Colon (tissue), 2 donors: ENCODE results near the gene SPACA6.
"Not testable (repeated sequence)": the region's sequence is repeated elsewhere in the genome, so short reads cannot be mapped to it uniquely, and the experiment has no call there.

ENCODE experiments used
- FAIRE-seq: peaks from 2 replicates; lab custom pipeline; 2012; peaks lifted over from hg19 to GRCh38; lab: Jason Lieb, UNC
- donor health status: control.
- donor health status: control.

The SPACA6 gene, protein sequence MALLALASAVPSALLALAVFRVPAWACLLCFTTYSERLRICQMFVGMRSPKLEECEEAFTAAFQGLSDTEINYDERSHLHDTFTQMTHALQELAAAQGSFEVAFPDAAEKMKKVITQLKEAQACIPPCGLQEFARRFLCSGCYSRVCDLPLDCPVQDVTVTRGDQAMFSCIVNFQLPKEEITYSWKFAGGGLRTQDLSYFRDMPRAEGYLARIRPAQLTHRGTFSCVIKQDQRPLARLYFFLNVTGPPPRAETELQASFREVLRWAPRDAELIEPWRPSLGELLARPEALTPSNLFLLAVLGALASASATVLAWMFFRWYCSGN

DNA sequence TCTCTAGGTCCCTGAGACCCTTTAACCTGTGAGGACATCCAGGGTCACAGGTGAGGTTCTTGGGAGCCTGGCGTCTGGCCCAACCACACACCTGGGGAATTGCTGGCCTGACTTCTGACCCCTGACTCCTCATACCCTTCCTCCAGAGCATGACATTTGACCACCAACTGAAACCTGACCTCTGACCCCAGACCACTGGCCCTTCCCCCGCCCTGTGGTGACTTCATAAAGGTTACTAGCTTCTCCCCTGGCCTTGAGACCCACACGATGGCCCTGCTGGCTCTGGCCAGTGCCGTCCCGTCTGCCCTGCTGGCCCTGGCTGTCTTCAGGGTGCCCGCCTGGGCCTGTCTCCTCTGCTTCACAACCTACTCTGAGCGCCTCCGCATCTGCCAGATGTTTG lies at the start of gene SPACA6:
SPACA6 (plus strand) TSS at position 71 of the 400 bp plus-strand sequence; CDS start at position 268, 197 bp downstream.
- FAIRE-seq = no peak

DNA sequence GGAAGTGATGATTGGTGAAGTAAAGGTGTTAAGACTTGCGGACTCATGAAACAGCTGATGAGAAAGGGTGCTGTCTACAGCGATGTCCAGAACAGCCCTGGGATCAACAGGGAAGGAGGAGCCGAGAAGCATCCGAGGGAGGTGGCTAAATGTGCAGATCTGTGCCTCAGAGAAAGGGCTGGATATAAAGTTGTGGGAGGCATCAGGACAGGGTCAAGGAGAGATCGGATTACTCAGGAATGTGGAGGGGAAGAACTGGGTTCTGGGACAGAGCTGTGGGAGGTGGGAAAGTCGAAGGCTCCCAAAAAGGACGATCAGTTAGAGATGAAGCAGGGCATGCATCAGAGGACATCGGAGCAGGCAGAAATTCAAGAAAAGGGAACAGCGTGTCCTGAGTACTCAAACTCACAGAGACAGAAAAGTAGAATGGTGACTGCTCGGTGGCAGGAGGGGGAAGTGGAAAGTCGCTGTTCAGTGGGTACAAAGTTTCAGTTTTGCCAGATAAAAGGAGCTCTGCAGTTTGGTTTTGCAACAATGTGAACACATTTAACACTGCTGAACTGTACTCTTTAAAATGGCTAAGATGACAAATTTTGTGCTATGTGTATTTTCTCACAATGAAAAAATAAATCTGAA lies 48.4 kb upstream of the SPACA6 start:
- FAIRE-seq = no peak

DNA sequence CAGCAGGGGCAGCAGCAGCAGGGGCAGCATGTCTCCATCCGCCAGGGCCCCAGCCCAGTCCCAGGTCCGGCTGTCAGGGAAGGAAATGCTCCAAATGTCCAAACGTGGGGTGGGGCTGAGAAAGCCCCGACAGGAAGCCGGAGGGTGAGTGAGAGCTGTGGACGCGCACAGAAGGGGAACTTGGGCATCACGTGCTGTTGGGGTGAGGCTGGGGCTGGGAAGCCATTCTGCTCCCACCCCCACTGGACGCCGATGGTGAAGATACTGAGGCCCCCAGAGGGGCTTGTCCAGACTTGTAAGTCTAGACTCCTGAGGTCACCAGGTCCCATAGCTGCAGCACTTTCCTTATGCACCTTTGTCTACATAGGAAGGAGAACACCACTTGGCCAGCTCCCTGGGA lies 46.4 kb upstream of the SPACA6 start, which contains the start of gene SIGLEC14:
SIGLEC14 (minus strand) TSS at position 96 of the 400 bp plus-strand sequence; CDS start at position 30, 66 bp downstream.
- not testable (repeated sequence) for FAIRE-seq

DNA sequence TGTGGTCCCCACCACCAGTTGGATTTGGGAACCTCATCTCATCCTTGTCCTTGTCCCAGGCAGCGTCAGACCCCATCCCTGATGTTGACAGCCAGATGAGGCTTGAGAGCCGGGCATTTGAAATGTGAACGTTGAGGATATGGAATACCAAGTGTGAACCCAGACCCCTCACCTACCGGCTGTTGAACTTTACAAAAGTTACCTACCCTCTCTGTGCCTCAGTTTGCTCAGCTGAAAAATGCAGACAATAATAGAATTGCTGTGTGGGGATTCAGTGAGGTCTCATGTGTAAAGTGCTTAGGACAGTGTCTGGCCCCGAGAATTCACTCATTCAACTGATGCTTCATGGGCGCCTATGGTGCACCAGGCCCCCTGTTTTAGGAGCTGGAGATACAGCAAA lies 45.8 kb upstream of the SPACA6 start:
- FAIRE-seq = no peak

DNA sequence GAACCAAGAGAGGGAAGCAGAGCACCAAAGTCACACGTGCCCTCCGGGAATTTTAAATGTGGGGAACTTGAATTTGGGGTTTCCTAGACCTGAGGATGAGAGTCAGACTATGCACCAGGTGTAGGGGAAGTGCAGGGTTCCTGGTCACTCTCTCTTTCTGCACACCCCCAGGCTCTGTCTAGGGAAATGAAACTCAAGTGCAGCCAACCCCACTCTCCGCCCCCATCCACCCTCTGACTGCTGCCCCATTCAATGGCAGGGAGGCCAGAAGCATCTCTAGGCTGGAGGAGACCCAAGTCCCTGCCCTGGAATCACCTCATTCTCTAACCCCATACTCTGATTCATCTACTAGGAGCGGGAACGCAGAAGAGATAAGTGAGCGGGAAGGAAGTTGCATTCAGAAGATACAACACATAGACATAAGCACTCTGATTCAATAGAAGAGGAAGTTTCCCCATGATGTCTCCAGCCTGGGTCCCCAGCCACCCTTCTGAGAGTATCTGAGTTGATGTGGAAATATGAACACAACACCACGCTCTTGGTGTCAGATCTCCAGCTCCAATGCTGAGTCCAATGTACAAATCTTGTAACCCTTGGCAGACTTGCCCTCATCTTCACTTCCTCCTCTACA lies 41.8 kb upstream of the SPACA6 start:
- no peak for FAIRE-seq

DNA sequence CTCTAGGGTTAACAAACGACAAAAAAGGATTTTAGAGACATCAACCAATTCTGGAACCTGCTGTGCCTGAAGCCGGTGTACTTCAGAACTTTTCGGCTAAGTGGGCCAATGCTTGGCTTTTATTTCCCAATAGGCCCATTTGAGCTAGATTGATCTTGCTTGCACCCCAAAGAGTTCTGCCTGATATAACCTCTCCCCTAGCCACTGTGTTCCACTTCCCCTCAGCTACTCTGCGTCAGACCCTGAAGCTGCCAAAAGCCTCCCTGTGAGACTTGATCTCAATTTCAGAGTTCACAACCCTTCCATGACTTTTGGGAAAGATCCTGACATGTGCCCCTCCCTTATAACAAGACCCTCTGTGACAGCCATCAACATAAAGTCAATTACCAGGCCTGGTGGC lies 40.9 kb upstream of the SPACA6 start:
- no peak for FAIRE-seq

DNA sequence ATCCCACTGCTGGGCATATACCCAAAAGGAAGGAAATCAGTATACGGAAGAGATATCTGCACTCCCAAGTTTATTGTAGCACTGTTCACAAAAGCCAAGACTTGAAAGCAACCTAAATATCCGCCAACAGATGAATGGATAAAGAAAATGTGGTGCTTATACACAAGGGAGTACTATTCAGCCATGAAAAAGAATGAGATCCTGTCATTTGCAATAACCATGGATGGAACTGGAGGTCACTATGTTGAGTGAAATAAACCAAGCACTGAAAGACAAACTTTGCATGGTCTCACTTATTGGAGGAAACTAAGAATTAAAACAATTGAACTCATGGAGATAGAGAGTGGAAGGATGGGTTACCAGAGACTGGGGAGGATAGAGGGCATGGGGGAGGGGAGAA lies 40.0 kb upstream of the SPACA6 start:
- no peak for FAIRE-seq

DNA sequence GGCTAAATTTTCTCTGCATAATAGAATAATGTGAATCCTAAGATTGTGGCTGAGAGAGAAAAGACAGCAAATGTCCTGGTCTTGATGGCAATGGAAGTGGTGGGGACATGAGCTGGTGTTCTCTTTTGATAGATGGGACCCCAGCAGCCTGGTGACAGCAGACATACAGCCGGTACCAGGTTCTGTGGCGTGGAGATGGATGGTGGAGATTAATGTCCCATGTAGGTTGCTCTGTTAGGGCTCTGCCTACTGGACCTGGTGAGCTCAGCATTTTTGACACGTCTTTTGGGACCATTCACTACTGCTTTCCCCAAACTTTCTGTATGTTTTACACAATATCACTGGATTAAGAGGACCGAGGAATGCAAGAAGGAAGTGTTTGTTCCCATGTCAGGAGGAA lies 38.3 kb upstream of the SPACA6 start:
- FAIRE-seq = no peak

DNA sequence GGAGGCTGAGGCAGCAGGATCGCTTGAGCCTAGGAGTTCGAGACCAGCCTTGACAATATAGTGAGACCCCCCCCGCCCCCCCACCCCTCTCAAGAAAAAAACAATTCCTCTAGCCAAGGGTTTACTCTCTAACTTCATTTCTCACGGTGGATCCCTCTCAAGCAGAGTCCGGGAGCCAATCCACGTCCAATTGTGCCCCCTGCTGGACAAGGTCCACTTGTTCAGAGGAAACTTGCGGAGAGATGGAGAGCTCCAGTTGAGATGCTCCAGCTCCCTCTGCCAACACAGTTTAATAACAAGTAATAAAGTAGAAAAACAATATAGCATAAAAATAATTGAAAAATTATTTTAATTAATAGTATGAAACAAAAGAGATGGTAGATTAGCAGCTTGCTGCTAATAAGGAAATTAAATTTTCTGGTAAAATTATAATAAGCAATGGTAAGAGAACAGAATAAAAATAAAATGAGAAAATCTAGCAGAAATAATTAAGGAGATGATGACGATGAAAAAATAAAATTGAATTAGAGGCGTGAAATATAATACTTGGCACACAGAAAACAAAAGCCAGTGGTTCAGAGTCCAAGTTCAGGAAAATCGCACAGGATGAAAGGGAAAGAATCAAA lies 32.0 kb upstream of the SPACA6 start:
- FAIRE-seq = no peak

DNA sequence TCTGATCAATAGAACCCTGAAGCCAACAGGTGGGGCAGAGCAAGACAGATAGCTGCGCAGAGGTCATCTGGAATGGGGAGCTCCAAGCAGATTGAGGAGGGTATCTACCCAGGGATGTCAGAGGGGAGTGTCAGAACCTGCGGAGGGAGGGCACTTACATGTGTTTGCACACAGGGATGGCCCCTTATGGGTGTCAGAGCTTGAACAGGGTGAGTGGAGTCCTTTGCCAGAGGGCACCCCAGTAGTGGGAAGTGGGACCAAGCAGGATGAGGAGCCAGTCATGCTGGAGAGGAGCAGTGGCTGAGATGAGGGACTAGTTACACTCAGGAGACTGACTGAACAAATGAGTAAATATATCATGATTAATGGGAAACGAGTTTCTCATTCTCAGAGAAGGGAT lies 29.5 kb upstream of the SPACA6 start:
- FAIRE-seq = no peak

DNA sequence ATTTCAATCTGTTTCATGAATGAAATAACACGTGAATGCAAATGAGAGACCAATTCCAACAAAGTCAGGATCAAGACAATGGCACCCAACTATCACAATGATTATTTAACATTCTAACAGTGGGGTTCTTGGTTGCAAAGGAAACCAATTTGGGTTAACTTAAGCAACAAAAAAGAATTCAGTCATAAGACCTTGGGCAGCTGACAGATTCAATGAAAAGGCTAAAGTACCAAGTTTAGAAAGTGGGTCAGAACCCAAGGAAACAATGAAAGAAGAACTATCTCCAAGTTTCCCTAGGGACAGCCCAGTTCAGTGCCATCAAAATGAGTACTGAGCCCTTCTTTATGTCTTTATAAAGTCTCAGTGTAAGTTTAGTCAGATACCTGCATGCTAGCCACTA lies 29.0 kb upstream of the SPACA6 start:
- no peak for FAIRE-seq

DNA sequence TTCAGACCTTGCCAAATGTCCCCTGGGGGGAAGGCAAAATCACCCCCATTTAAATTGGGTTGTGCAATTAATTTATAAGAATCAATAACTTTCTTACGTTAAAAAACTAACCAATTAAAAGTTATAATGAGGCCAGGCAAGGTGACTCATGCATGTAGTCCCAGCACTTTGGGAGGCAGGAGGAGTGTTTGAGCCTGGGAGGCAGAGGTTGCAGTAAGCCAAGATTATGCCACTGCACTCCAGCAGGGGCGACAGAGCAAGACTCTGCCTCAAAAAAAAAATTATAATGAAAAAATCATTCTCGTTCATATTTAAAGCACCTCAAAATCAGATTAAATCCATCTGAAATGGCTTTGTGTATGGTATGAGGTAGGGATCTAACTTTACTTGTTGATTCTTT lies 28.1 kb upstream of the SPACA6 start:
- no peak for FAIRE-seq

DNA sequence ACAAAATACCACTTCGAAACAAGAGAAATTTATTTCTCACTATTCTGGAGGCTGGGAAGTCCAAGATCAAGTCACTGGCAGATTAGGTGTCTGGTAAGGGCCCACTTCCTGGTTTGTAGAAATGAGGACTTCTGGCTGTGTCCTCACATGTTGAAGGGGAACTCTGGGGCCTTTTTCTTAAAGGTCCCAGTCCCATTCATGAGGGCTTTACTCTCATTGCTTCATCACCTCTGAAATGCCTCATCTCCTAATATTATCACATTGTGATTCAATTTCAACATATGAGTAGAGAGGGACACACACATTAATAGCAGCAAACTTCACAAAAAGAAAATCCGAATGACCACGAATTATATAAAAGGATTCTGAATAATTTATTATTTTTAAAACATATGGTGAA lies 24.9 kb upstream of the SPACA6 start:
- FAIRE-seq = no peak

DNA sequence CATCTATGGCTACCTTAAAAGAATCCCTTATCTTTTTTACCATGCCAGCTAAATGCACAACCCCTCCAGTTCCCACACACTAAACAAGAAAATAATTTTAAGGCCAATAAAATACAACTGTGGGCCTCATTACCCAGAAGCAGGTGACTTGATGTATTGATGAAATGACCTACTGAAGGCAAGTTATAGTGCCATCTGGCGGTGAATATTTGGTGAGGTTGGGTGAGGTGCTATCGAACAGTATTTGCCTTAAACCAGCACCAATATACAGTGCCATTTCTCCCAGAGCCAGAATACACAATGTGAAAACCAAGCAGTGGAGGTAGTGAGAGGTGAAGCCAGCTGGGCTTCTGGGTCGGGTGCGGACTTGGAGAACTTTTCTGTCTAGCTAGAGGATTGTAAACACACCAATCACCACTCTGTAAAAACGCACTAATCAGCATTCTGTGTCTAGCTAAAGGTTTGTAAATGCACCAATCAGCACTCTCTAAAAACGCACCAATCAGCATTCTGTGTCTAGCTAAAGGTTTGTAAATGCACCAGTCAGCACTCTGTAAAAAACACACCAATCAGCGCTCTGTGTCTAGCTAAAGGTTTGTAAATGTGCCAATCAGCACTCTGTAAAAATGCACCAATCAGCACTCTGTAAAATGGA lies 17.1 kb upstream of the SPACA6 start:
- not testable (repeated sequence) for FAIRE-seq

DNA sequence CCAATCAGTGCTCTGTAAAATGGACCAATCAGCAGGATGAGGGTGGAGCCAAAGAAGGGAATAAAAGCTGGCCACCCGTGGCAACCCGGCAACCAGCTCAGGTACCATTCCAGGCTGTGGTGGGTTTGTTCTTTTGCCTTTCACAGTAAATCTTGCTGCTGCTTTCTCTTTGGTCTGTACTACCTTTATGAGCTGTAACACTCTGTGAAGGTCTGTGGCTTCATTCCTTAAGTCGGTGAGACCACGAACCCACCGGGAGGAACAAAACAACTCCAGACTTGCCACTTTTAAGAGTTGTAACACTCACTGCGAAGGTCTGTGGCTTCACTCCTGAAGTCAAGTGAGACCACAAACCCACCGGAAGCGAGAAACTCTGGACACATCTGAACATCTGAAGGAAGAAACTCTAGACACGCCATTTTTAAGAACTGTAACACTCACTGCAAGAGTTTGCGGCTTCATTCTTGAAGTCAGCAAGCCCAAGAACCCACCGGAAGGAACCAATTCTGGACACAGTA lies 16.5 kb upstream of the SPACA6 start:
- FAIRE-seq = no peak

DNA sequence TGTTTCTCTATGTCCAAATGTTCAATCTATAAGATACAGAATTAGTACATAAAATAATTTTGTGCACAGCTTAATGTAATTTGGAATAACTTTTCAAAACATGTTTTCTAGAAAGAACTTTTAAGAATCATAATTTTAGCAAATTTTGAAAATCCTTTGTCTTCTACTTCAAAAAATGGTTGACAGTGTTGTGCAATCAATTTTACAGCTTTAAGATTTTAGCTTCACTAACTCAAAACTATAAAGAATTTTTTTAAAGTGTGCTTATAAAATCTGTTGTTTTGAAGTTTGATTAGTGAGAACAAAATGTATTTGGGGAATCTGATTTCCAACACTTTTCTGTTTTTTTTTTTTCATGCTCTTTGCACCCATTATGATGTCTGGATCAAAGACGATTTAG lies 12.7 kb upstream of the SPACA6 start:
- FAIRE-seq = no peak

DNA sequence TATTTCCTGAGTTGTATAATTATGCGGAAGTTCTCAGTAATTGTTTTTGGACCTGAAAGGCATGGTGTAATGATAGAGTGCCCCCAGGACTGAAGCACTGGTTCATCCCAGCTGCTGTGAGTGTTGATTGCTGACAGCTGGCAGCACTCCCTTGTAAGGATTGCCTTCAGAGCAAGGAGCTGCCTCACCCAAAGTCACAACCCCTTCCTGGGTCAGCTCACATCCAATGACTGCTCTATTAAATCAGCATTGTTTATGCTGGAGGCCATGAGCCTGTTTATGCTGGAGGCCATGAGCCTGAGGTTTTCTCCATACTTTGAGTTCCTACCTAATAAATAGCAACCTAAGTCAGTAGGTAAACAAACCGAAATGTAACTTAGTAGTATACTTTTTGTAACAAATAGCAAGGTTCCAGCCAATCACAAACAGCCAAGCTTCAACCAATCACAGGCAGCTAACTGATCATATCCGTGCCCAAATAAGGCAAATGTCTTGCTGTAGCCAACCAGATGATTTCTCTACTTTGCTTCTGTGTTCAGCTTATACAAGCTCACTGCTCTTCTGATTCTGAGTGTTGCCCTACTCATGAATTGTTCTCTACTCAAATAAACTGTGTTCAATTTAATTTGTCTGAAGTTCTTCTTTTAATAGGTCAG lies 11.7 kb upstream of the SPACA6 start:
- no peak for FAIRE-seq

DNA sequence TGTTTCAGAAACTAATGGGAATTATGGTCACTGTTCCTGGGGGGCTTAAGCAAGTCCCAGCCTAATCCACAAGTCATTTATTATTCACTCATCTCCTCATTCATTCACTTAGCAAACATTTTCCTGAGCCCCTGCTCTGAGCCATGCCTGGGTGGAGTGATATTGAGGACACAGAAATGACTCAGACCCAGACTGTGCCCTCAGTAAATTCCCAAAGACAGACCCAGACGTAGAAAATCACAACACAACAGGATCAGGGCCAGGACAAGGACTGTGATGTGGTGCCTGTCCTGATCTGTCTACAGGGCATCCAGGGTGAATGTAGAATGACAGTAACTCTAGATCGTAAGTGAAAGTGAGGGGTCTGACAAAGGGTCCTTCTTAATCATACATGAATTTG lies 7.0 kb upstream of the SPACA6 start:
- no peak for FAIRE-seq

DNA sequence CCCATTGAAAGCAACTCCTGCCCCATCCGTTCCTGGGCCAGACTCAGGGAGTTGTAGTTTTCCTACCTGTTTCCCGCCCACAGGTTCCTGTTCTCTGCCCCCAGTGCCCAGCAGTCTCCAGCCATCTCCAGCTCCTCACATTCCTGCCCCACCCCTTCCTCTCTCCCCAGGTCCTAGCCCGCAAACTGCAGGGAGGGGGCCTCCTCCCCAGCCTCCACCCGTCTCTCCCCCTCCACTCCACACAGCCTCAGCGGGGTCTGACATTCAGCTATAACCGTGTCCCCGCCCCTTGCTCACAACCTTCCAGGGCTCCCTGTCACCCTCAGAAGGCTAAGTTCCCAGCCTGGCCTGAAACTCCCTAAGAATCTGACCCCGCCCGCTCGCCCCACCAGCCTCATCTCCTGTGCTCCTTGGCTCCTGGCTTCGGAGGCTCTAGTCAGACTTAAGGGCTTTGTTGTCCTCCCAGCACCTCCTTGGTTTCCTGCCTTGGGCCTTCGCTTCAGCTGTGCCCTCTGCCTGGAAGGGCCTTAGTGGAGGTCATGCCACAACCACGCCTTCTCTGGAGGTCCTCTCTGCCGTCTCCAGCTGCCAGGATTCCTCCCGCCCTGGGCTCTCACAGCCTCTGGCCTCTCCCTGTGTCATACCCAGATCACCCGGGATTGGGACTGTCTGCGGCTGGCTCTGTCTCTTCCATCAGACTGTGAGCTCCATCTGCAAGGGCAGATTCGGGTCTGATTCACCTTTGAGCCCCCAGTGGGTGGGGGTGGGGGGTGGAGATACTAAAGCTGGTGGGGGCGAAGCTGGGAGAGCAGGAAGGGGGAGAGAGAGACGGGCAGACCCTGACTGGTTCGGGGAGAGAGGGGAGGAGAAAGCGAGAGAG lies 5.1 kb upstream of the SPACA6 start:
- FAIRE-seq = no peak
